ENCODE results near the gene ERN2. TPM values are rescaled to one million over a fixed set of nuclear protein-coding genes. Genes with fewer than 3 reads are reported as not detected.
A peak's percentile ranks its signal among the peaks of the same experiment; 100 is the strongest.
"Not testable (repeated sequence)": the region's sequence is repeated elsewhere in the genome, so short reads cannot be mapped to it uniquely, and the experiment has no call there.

Gene ERN2
- total and polyA plus RNA-seq, 12 donors: 0.20 to 2.7 (median 1.3) TPM; not detected in 1

DNA sequence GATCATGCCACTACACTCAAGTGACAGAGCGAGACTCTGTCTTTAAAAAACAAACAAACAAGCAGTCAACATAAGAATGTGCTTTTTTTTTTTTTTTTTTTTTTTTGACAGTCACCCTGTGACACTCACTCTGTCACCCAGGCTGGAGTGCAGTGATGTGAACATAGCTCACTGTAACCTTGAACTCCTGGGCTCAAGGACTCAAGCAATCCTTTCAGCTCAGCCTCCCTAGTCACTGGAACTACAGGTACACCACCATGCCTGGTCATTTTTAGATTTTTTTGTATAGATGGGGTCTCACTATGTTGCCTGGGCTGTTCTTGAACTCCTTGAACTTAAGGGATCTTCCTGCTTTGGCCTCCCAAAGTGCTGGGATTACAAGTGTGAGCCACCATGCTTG lies 26.5 kb upstream of the ERN2 start:
- intact Hi-C loops (cut with DNase I): loop anchor here in 1 of 2 donors (10.0 kb wide), 1 partner anchor 295 kb away; no protein-coding TSS in a partner anchor
- H3K4me3 ChIP-seq: no peak overlapping the region

DNA sequence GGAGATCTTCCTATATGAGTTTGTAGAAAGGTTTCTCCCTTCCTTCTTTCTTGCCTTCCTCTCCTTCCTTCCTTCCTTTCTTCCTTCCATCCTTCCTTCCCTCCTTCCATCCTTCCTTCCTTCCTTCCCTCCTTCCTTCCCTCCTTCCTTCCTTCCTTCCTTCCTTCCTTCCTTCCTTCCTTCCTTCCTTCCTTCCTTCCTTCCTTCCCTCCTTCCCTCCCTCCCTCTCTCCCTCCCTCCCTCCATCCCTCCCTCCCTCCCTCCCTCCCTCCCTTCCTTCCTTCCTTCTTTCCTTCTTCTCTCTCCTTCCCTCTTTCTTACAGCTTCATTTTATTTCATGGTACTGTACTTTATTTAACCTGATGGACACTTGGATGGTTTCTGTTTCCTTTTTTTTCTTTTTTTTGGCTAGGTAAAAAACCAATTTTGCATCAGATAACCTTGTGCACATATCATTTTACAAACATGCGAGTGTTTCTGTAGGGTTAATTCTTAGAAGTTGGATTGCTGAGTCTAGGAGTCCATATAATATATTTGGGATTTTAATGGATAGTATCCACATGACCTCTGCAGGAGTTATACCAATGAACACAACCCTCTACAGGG lies 24.5 kb upstream of the ERN2 start:
- not testable (repeated sequence) for H3K4me3 ChIP-seq; H3K27ac ChIP-seq; H3K4me1 ChIP-seq (replicated peaks in 1 of 2); H3K27me3 ChIP-seq; H3K9me3 ChIP-seq (replicated peaks in 1 of 3); H3K36me3 ChIP-seq (replicated peaks in 1 of 2); DNase-seq
- intact Hi-C loops (cut with DNase I): loop anchor here in 1 of 2 donors (10.0 kb wide), 1 partner anchor 297 kb away; no protein-coding TSS in a partner anchor
- 50 to 79% (median 76%) methylated on average over 1 of the region's 1 CpG for WGBS, 4 donors

More for the DNA sequence above, 26.5 kb upstream of the ERN2 start:
- peaks cover 10% of the 10 kb centered on the region for H3K27me3 ChIP-seq
- no peak for DNase-seq
- no peaks in the 10 kb centered on the region for H3K4me1 ChIP-seq (replicated peaks in 1 of 2)
- no peak overlapping the region for H3K27ac ChIP-seq
- TF ChIP-seq POLR2A (IDR thresholded peaks at IDR 0.05): no peak
- TF ChIP-seq, protein P1, sequence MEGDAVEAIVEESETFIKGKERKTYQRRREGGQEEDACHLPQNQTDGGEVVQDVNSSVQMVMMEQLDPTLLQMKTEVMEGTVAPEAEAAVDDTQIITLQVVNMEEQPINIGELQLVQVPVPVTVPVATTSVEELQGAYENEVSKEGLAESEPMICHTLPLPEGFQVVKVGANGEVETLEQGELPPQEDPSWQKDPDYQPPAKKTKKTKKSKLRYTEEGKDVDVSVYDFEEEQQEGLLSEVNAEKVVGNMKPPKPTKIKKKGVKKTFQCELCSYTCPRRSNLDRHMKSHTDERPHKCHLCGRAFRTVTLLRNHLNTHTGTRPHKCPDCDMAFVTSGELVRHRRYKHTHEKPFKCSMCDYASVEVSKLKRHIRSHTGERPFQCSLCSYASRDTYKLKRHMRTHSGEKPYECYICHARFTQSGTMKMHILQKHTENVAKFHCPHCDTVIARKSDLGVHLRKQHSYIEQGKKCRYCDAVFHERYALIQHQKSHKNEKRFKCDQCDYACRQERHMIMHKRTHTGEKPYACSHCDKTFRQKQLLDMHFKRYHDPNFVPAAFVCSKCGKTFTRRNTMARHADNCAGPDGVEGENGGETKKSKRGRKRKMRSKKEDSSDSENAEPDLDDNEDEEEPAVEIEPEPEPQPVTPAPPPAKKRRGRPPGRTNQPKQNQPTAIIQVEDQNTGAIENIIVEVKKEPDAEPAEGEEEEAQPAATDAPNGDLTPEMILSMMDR (IDR thresholded peaks at IDR 0.05): no peak
- H3K9me3 ChIP-seq (replicated peaks in 1 of 3): no peaks in the 10 kb centered on the region
- WGBS, 4 donors: 60 to 95% (median 71%) methylated on average over 1 of the region's 1 CpG
- H3K36me3 ChIP-seq (replicated peaks in 1 of 2): no peaks in the 10 kb centered on the region

DNA sequence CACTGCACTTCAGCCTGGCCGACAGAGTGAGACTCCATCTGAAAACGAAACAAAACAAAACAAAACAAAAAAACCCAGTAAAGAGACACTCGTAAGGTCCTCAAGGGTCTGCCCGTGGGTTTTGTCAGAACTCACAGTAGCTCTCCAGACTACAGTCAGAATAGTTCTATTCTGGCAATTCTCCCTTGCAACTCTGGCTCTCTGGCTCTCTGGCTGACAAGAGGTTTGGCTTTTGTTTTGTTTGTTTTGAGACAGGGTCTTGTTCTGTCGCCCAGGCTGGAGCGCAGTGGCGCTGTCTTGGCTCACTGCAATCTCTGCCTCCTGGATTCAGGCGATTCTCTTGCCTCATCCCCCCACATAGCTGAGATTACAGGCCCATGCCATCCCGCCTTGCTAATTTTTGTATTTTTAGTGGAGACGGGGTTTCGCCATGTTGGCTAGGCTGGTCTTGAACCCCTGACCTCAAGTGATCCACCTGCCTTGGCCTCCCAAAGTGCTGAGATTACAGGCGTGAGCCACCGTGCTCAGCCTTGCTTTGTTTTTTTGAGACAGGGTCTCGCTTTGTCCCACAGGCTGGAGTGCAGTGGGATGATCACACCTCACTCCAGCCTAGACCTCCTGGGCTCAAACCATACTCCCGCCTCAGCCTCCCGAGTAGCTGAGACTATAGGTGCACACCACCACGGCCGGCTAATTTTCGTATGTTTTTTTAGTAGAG lies 21.3 kb upstream of the ERN2 start:
- Histone ChIP-seq H3K27ac (no peak overlapping the region), H3K9me3 (replicated peaks in 1 of 3) (no peaks in the 10 kb centered on the region), H3K4me3 (no peak overlapping the region), H3K27me3 (peaks cover 4% of the 10 kb centered on the region), H3K36me3 (replicated peaks in 1 of 2) (no peaks in the 10 kb centered on the region), H3K4me1 (replicated peaks in 1 of 2) (no peaks in the 10 kb centered on the region)
- WGBS, 4 donors: 75 to 84% (median 79%) methylated on average over 19 of the region's 19 CpGs
- TF ChIP-seq, protein P1 (IDR thresholded peaks at IDR 0.05): no peak
- TF ChIP-seq POLR2A (IDR thresholded peaks at IDR 0.05): no peak
- intact Hi-C loops (cut with DNase I): loop anchor here in 1 of 2 donors (10.0 kb wide), 1 partner anchor 300 kb away; no protein-coding TSS in a partner anchor
- DNase-seq: no peak

DNA sequence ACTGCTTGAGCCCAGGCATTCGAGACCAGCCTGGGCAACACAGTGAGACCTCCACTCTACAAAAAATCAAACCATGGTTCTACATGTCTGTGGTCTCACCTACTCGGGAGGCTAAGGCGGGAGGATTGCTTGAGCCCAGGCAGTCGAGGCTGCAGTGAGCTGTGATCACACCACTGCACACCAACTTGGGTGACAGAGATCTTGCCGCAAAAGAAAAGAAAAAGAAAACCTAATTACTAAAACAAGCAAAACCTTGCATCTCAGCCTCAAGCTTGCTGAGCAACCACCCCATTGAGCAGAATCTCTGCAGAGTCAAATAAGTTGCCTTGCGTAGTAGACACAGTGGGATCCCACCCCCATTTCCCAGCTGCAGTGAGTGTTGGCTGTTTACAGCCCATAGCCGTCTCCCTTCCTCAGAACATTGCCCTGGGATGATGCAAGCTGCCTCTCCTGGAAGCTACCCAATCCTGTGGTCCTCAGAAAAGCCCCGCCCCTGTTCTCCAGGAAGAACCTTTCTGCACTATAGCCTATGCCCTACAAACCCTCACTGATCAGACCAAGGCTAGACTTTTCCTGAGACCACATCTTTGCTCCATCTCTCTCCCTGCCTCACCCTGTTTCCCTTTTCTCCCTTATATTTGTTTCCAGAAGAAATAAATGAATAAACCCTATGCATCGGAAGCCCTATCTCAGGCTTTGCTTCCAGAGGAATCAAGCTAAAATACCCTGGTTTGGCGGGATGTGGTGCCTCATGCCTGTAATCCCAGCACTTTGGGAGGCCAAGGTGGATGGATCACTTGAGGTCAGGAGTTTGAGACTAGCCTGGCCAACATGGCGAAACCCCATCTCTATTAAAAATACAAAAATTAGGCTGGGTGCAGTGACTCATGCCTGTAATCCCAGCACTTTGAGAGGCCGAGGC lies 16.7 kb upstream of the ERN2 start:
- TF ChIP-seq POLR2A (IDR thresholded peaks at IDR 0.05): no peak
- TF ChIP-seq, protein P1 (IDR thresholded peaks at IDR 0.05): no peak
- no peak overlapping the region for H3K27ac ChIP-seq
- peak in 2 of 7 donors; percentile 20 to 28 for DNase-seq
- H3K36me3 ChIP-seq (replicated peaks in 1 of 2): no peaks in the 10 kb centered on the region
- no peak overlapping the region for H3K4me3 ChIP-seq
- intact Hi-C loops (cut with DNase I): loop anchor here in 1 of 2 donors (10.0 kb wide), 1 partner anchor 305 kb away; no protein-coding TSS in a partner anchor
- WGBS, 4 donors: 68 to 73% (median 69%) methylated on average over 10 to 12 of the region's 12 CpGs
- no peaks in the 10 kb centered on the region for H3K9me3 ChIP-seq (replicated peaks in 1 of 3)
- H3K4me1 ChIP-seq (replicated peaks in 1 of 2): no peaks in the 10 kb centered on the region
- no peaks in the 10 kb centered on the region for H3K27me3 ChIP-seq

Data from adrenal gland (tissue), 12 donors.